K562 (cell line): ENCODE data around the gene NOL4L. TPM values are rescaled to one million over a fixed set of nuclear protein-coding genes. Genes with fewer than 3 reads are reported as not detected.

Source experiments
- BCOR ChIP-seq: fragments of 450-650 bp; IDR thresholded peaks from 2 replicates; pipeline ENCODE4 v1.6.1; 2016
- BHLHE40 ChIP-seq: IDR thresholded peaks from 2 replicates; pipeline ENCODE4 v1.6.1; 2011; ENCODE audit warnings: low read length, improper control_type of control experiment
- CBFA2T2 ChIP-seq: fragments of 450-650 bp; conservative IDR thresholded peaks from 2 replicates; pipeline ENCODE4 v1.6.1; 2017; ENCODE audit warnings: mild to moderate bottlenecking
- CXXC5 ChIP-seq: fragments of 250-450 bp; sonication (Bioruptor Pico); IDR thresholded peaks from 2 replicates; pipeline ENCODE4 v1.8.0; 2022; ENCODE audit warnings: inconsistent platforms, mild to moderate bottlenecking, moderate library complexity
- HSF4 ChIP-seq: fragments of 250-450 bp; sonication (Bioruptor Pico); IDR thresholded peaks from 2 replicates; pipeline ENCODE4 v2.1.2; 2022; ENCODE audit warnings: mild to moderate bottlenecking, moderate library complexity, borderline replicate concordance
- NBN ChIP-seq: fragments of 450-650 bp; IDR thresholded peaks from 2 replicates; pipeline ENCODE4 v1.6.1; 2016; ENCODE audit warnings: low read depth, mild to moderate bottlenecking
- NFATC3 ChIP-seq: fragments of 450-650 bp; IDR thresholded peaks from 2 replicates; pipeline ENCODE4 v1.6.1; 2017; ENCODE audit warnings: mild to moderate bottlenecking
- NONO ChIP-seq, 2 experiments: fragments of 200-400 bp in 1 of 2; fragments of 450-650 bp in 1 of 2; formaldehyde crosslinking in 1 of 2; IDR thresholded peaks; 2 replicates each; pipeline ENCODE4 v1.6.1; 2017; ENCODE audit warnings: low read depth in 2 of 2, mild to moderate bottlenecking in 2 of 2, moderate library complexity in 2 of 2, low read length in 1 of 2
- NR2C1 ChIP-seq, 2 experiments: fragments of 450-650 bp; IDR thresholded peaks; 2 replicates each; pipeline ENCODE4 v1.6.1; 2017; ENCODE audit warnings: mild to moderate bottlenecking in 2 of 2, antibody characterized with exemption in 1 of 2, inconsistent platforms in 1 of 2, missing compliant biosample characterization in 1 of 2, missing genetic modification characterization in 1 of 2
- RCOR1 ChIP-seq, 2 experiments: IDR thresholded peaks; 2 replicates each; pipeline ENCODE4 v1.6.1; 2012; ENCODE audit warnings: low read depth in 2 of 2, low read length in 2 of 2, borderline replicate concordance in 1 of 2, improper control_type of control experiment in 1 of 2
- RHOXF2B ChIP-seq: fragments of 250-450 bp; sonication (Bioruptor Pico); conservative IDR thresholded peaks from 2 replicates; pipeline ENCODE4 v1.5.1; 2021
- TFE3 ChIP-seq: fragments of 450-650 bp; formaldehyde crosslinking; IDR thresholded peaks from 2 replicates; pipeline ENCODE4 v1.4.0; 2020; ENCODE audit warnings: mild to moderate bottlenecking, mixed read lengths
- TOE1 ChIP-seq, 2 experiments: fragments of 450-650 bp in 1 of 2; sonication (generic) in 1 of 2; formaldehyde crosslinking in 1 of 2; IDR thresholded peaks; 2 replicates each; pipeline versions ENCODE4 v1.7.1 to v1.8.0; 2016 to 2022; ENCODE audit warnings: borderline replicate concordance in 2 of 2, mild to moderate bottlenecking in 2 of 2, antibody characterized with exemption in 1 of 2, inconsistent platforms in 1 of 2, low read depth in 1 of 2, missing genetic modification reagents in 1 of 2, moderate library complexity in 1 of 2
- ZBTB9 ChIP-seq: fragments of 450-650 bp; formaldehyde crosslinking; IDR thresholded peaks from 2 replicates; pipeline ENCODE4 v1.4.0; 2020; ENCODE audit warnings: mild to moderate bottlenecking, moderate library complexity
- ZNF57 ChIP-seq: fragments of 450-650 bp; formaldehyde crosslinking; IDR thresholded peaks from 2 replicates; pipeline ENCODE4 v1.4.0; 2020; ENCODE audit warnings: mild to moderate bottlenecking, moderate library complexity
- ZNF584 ChIP-seq: fragments of 200-800 bp; sonication (Bioruptor generic); IDR thresholded peaks from 2 replicates; pipeline ENCODE4 v1.6.1; 2016; ENCODE audit warnings: low read depth, mild to moderate bottlenecking, missing genetic modification characterization, missing compliant biosample characterization
- ZNF76 ChIP-seq: fragments of 250-450 bp; sonication (Bioruptor Pico); IDR thresholded peaks from 2 replicates; pipeline ENCODE4 v1.4.0; 2020; ENCODE audit warnings: mild to moderate bottlenecking, moderate library complexity, borderline replicate concordance
- ZSCAN32 ChIP-seq: fragments of 450-650 bp; formaldehyde crosslinking; IDR thresholded peaks from 2 replicates; pipeline ENCODE4 v1.4.0; 2020; ENCODE audit warnings: mild to moderate bottlenecking, moderate library complexity
- polyA plus RNA-seq, 8 experiments: library from polyadenylated mRNA; depleted of rRNA in 4 of 8; stranded (reverse) in 5 of 8; unstranded in 3 of 8; fragments of >200 nt; fragmentation: Nextera tagmentation in 2 of 8; fragmentation: Illumina TruSeq in 1 of 8; extraction: Ambion mirVana in 2 of 8; extraction: Trizol in 1 of 8; gene quantifications; 2 replicates each; pipeline versions ENCODE4 v1.2.1 to v1.2.3, GENCODE V29; 2011 to 2014; ENCODE audit warnings: inconsistent platforms in 1 of 8, missing spikeins in 1 of 8
- total RNA-seq, 7 experiments: library from RNA; depleted of rRNA in 6 of 7; stranded (reverse); fragments of >200 nt in 6 of 7; fragmentation: Illumina TruSeq in 2 of 7; extraction: Trizol in 2 of 7; gene quantifications; 2 replicates each; pipeline versions ENCODE4 v1.2.1 to v1.2.3, GENCODE V29; 2011 to 2021; ENCODE audit warnings: low replicate concordance in 1 of 7
- TF ChIP-seq, protein P1 (sequence below): sonication (generic); formaldehyde crosslinking; IDR thresholded peaks from 2 replicates; pipeline ENCODE4 v1.9.0; 2022; ENCODE audit warnings: mild to moderate bottlenecking, missing genetic modification reagents
- TF ChIP-seq, protein P2 (sequence below), 2 experiments: IDR thresholded peaks; 2 replicates each; pipeline ENCODE4 v1.6.1; 2011; ENCODE audit warnings: borderline replicate concordance in 1 of 2, control low read depth in 1 of 2, low read depth in 1 of 2, low read length in 1 of 2, mild to moderate bottlenecking in 1 of 2, mixed read lengths in 1 of 2, moderate library complexity in 1 of 2; ENCODE audit not compliant: insufficient read depth in 1 of 2, insufficient read length in 1 of 2, poor library complexity in 1 of 2, severe bottlenecking in 1 of 2; ENCODE audit errors: extremely low read depth in 1 of 2

The NOL4L gene
- total and polyA plus RNA-seq, 9 of the 15 experiments (the other 6 are each of a cell fraction or from before 2014, with no cell fraction given): 5.1 to 36.2 (median 13.6) TPM

- peak; percentile 13; the same call in 1 of the 2 replicates for TF ChIP-seq NR2C1 (IDR thresholded peaks at IDR 0.05)
- TF ChIP-seq NR2C1 (tag; IDR thresholded peaks at IDR 0.05): no peak
- no peak for TF ChIP-seq NBN
- TF ChIP-seq BCOR: peak; percentile 94
- TF ChIP-seq CXXC5 (CRISPR knock-in tag): peak; percentile 3; the same call in 1 of the 2 replicates
- TF ChIP-seq ZNF584 (CRISPR knock-in tag): 0 out of 2 replicates have a peak, but pooled peaks have one; percentile 44
- TF ChIP-seq HSF4 (CRISPR knock-in tag): peak; percentile 63; the same call in 1 of the 2 replicates
- peak; percentile 80 for TF ChIP-seq TOE1 (IDR thresholded peaks at IDR 0.05; ENCODE audit: borderline replicate concordance)
- TF ChIP-seq TOE1 (CRISPR knock-in tag; IDR thresholded peaks at IDR 0.05; ENCODE audit: borderline replicate concordance, low read depth): no peak
- no peak for TF ChIP-seq RCOR1 (IDR thresholded peaks at IDR 0.05; ENCODE audit: borderline replicate concordance in 1 of 2, low read depth in 2 of 2, low read length in 2 of 2)
- TF ChIP-seq, protein P1, sequence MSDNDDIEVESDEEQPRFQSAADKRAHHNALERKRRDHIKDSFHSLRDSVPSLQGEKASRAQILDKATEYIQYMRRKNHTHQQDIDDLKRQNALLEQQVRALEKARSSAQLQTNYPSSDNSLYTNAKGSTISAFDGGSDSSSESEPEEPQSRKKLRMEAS (CRISPR knock-in tag): peak; percentile 71
- TF ChIP-seq CBFA2T2: peak; percentile 59
- peak; percentile 95 for TF ChIP-seq TFE3 (CRISPR knock-in tag)
- peak; percentile 91 for TF ChIP-seq BHLHE40
- TF ChIP-seq RHOXF2B (CRISPR knock-in tag): 0 out of 2 replicates have a peak, but pooled peaks have one; percentile 13
- TF ChIP-seq ZNF57: no peak
- TF ChIP-seq ZBTB9 (CRISPR knock-in tag): peak; percentile 49
- TF ChIP-seq ZNF76 (CRISPR knock-in tag): peak; percentile 71
- TF ChIP-seq NFATC3: no peak
- TF ChIP-seq, protein P2, sequence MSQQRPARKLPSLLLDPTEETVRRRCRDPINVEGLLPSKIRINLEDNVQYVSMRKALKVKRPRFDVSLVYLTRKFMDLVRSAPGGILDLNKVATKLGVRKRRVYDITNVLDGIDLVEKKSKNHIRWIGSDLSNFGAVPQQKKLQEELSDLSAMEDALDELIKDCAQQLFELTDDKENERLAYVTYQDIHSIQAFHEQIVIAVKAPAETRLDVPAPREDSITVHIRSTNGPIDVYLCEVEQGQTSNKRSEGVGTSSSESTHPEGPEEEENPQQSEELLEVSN (IDR thresholded peaks at IDR 0.05; ENCODE audit: borderline replicate concordance in 1 of 2, extremely low read depth in 1 of 2, insufficient read depth in 1 of 2, insufficient read length in 1 of 2, low read depth in 1 of 2, low read length in 1 of 2, poor library complexity in 1 of 2, severe bottlenecking in 1 of 2): no peak
- no peak for TF ChIP-seq NONO (IDR thresholded peaks at IDR 0.05; ENCODE audit: low read depth in 2 of 2, low read length in 1 of 2)
- TF ChIP-seq ZSCAN32 (CRISPR knock-in tag): no peak
These were observed 45.9 kb downstream of the NOL4L start (continued) for GRCh38 chr20:32539026-32539816.
